ENCODE results near the gene PGAP2. TPM values are rescaled to one million over a fixed set of nuclear protein-coding genes. Genes with fewer than 3 reads are reported as not detected.

PGAP2 gene
- total RNA-seq = 18.3 and 18.5 TPM in 2 replicates
- 34.1 and 39.3 TPM in 2 replicates for polyA plus RNA-seq
- 24.9 and 29.0 TPM in 2 replicates for polyA plus RNA-seq (2011; cell fraction: cytosol; rRNA removed)
- 51.5 and 52.9 TPM in 2 replicates for polyA plus RNA-seq (2011; cell fraction: nucleus; rRNA removed)
- polyA plus RNA-seq (2012) = 19.8 and 26.5 TPM in 2 replicates
- 32.4 and 37.3 TPM in 2 replicates for polyA minus RNA-seq
- 26.5 TPM for polyA minus RNA-seq (2011; cell fraction: cytosol; rRNA and poly(A)+ RNA removed)
- polyA minus RNA-seq (2011; cell fraction: nucleus; rRNA and poly(A)+ RNA removed) = 11.8 and 16.1 TPM in 2 replicates
- Bru-seq, nascent RNA = percentile 43 among the genes with signal in this experiment
- percentile 60 among the genes with signal in this experiment for BruChase-seq, experiment 1, labeled RNA remaining after a 6-hour chase
- BruChase-seq, experiment 2, labeled RNA remaining after a 2-hour chase = percentile 56 among the genes with signal in this experiment
- long read RNA-seq, partial matches to known transcripts = 2 of 22 reads
- long read RNA-seq, other reads (novel, unspliced or antisense) = 13 of 22 reads

- Histone ChIP-seq H3K9me1 (replicated peaks; ENCODE audit: control insufficient read depth, extremely low read depth, insufficient read depth, low read length) (no peaks in the 10 kb centered on the region), H3K36me3 (ENCODE audit: control insufficient read depth in 2 of 2, extremely low read depth in 1 of 2, insufficient read depth in 2 of 2, low read length in 2 of 2) (no peaks in the 10 kb centered on the region), H3K9ac (replicated peaks; ENCODE audit: extremely low read depth, insufficient read depth, low read length) (peak within 1 kb of the TSS; percentile 77), H3K27ac (ENCODE audit: insufficient read depth, low read depth, low read length) (peak within 1 kb of the TSS; percentile 37), H4K20me1 (replicated peaks; ENCODE audit: control insufficient read depth, extremely low read depth, insufficient read depth, low read length) (no peaks in the 10 kb centered on the region), H2AFZ (ENCODE audit: low read depth, low read length) (peak within 1 kb of the TSS; percentile 99), H3K4me2 (ENCODE audit: insufficient read depth, low read length) (peak within 1 kb of the TSS; percentile 97), H3K4me3 (replicated peaks in 1 of 3; ENCODE audit: insufficient read depth in 1 of 3, low read depth in 1 of 3, low read length in 3 of 3) (peak within 1 kb of the TSS; percentile 62 to 93 (median 91)), H3K4me1 (ENCODE audit: control insufficient read depth, extremely low read depth, insufficient read depth, low read length) (peaks cover 11% of the 10 kb centered on the region), H3K79me2 (ENCODE audit: control insufficient read depth, insufficient read depth, low read length) (no peaks in the 10 kb centered on the region), H3K27me3 (ENCODE audit: control insufficient read depth in 2 of 2, insufficient read depth in 2 of 2, low read length in 2 of 2) (no peaks in the 10 kb centered on the region), H3K9me3 (replicated peaks; ENCODE audit: control insufficient read depth, insufficient read depth, low read length) (no peaks in the 10 kb centered on the region)
- ChIA-PET CTCF (interaction anchor here (0.6 to 4.4 kb wide), 21 partner anchors 8 to 265 kb away, joined by 3 to 48 read pairs (median 9); partner anchors contain the start of genes NUP98, RHOG and STIM1), POLR2A (interaction anchor here (1.6 kb wide), 1 partner anchor 10 kb away, joined by 7 read pairs; the partner anchor contains the start of gene NUP98)
- dilution Hi-C loops (cut with MboI; ENCODE audit: extremely low pct_ligation_motif_present, low sequenced_read_pairs) = no loop called here
- peak; percentile 48 for FAIRE-seq
- TF ChIP-seq POLR2AphosphoS5 (IDR thresholded peaks at IDR 0.05; ENCODE audit: insufficient read depth, low read depth, low read length) = no peak
- no peak for TF ChIP-seq FOS (IDR thresholded peaks at IDR 0.05; ENCODE audit: borderline replicate concordance, insufficient read depth, low read length)
- no peak for TF ChIP-seq MYC (IDR thresholded peaks at IDR 0.05; ENCODE audit: low read depth, low read length)
- peak; percentile 53 to 83 for TF ChIP-seq CTCF (IDR thresholded peaks at IDR 0.05; ENCODE audit: extremely low read depth in 1 of 2, insufficient read depth in 1 of 2, low read depth in 1 of 2, low read length in 2 of 2)
- TF ChIP-seq EZH2 (IDR thresholded peaks at IDR 0.05; ENCODE audit: borderline replicate concordance, low read depth, low read length, severe bottlenecking) = no peak
- DNase-seq (ENCODE audit: low read depth, low spot score) = peak; percentile 57
- no TSS peak for BruUV-seq (replicated peaks)
- intact Hi-C loops (cut with micrococcal nuclease) = loop anchor here (1.0 to 2.0 kb wide), 3 partner anchors 11 to 33 kb away; partner anchors contain the start of gene NUP98
These were observed at the start of gene PGAP2 for GRCh38 chr11:3807909-3808860. Gene PGAP2, plus strand, starts transcription at chr11:3808560. Its CDS starts 2,700 bp downstream, at chr11:3811260.

Data from endothelial cell of umbilical vein (primary cell).